ENCODE data around the gene ENPP7.

- TF ChIP-seq CTCF (IDR thresholded peaks at IDR 0.05; ENCODE audit: borderline replicate concordance, extremely low read depth, low read length, poor library complexity, severe bottlenecking) (no peak), EZH2 (IDR thresholded peaks at IDR 0.05; ENCODE audit: borderline replicate concordance, low read depth, low read length, severe bottlenecking) (no peak)
Measured at GRCh38 chr17:79781736-79782575, 51.2 kb downstream of the ENPP7 start.
